ENCODE measurements around the gene UEVLD.
"Not testable (repeated sequence)": the region's sequence is repeated elsewhere in the genome, so short reads cannot be mapped to it uniquely, and the experiment has no call there.

The UEVLD gene

GRCh38 chr11:18588297-18589252 is at the start of gene UEVLD:
Gene UEVLD, minus strand, starts transcription at chr11:18588734. Its CDS starts 80 bp downstream, at chr11:18588654.
- DNase-seq: peak; percentile 48 to 57

GRCh38 chr11:18634140-18635032 is 45.9 kb upstream of the UEVLD start, which contains the start of gene SPTY2D1:
Gene SPTY2D1, minus strand, starts transcription at chr11:18634342. Its CDS starts 85 bp downstream, at chr11:18634257.
- DNase-seq: peak; percentile 96 to 98

DNA sequence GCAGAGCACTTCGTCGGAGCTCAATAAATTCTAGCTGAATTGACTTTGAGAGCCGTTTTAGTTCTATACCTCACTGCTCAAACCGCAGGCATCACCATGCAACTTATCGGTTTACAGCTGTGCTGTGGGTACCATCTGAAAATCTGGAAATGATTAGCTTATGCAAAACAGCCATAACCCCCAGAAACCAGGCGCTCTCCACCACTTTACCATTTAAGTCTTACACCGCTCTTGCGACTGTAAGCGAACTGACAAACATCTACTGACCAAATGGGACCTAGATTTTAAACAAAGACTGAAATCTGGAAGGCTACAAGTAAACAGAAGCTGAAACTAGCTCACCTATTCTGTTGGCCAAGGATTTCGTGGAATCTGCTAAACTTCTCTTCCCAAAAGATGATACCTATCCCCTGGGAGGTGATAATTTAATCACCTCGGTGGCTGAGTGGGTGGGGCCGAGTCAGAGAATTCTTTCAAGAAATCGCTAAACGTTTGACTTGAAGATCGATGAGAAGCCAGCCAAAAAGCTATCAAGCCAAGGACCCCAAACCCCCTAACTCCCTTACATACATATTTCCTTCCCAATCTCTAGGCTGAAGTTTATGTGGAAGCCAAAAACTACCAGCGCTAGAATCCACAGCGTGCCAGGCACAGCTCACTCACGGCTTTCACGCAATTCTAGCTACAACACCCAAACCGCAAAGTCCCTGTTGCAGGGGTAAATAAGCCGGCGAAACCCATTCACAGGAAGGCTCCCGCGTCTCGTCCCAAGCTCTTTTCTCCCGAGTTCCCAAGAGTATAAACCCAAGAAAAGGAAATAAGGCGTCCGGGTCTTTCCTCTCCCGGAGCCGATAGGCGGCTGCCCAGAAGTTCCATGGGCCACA is 45.0 kb upstream of the UEVLD start:
- no peak for DNase-seq

DNA sequence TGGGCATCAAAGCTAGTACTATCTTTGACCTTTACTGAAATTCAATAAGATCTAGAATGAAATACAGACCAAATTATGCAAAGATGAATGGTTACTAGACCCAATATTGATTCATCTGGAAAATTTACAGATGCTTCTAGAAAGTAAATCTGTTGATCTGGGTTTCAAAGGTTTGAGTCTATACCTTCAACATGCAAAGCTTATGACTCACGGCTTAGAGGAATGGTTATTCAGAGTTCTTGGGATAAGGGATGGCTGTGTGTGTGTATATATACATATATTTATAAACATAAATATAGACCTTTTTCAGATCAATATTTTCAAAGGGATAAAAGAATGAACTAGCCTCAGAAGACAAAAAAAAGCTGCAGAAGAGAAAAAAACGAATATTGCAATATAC is 44.3 kb upstream of the UEVLD start:
- DNase-seq: no peak

- DNase-seq: no peak
Observed at GRCh38 chr11:18624161-18624560, 35.6 kb upstream of the UEVLD start.

DNA sequence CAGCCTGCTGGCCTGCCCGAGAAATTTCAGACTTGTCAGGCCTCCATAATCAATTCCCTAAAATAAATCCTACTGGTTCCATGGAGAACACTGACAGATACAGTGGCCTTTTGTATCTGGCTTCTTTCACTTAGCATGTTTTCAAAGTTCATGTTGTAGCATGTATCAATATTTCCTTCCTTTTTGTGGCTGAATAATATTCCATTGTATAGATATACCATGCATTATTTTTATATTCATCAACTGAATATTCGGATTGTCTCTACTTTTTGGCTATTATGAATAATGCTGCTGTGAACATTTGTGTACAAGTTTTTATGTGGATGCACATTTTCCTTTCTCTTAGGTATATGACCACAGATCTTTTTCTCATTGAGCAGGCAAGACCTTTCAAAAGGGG is 35.2 kb upstream of the UEVLD start:
- DNase-seq: no peak

GRCh38 chr11:18618342-18619025 is 29.9 kb upstream of the UEVLD start:
- no peak for DNase-seq

- peak; percentile 20 to 23 for DNase-seq
Observed at GRCh38 chr11:18617688-18618341, 29.3 kb upstream of the UEVLD start.

DNA sequence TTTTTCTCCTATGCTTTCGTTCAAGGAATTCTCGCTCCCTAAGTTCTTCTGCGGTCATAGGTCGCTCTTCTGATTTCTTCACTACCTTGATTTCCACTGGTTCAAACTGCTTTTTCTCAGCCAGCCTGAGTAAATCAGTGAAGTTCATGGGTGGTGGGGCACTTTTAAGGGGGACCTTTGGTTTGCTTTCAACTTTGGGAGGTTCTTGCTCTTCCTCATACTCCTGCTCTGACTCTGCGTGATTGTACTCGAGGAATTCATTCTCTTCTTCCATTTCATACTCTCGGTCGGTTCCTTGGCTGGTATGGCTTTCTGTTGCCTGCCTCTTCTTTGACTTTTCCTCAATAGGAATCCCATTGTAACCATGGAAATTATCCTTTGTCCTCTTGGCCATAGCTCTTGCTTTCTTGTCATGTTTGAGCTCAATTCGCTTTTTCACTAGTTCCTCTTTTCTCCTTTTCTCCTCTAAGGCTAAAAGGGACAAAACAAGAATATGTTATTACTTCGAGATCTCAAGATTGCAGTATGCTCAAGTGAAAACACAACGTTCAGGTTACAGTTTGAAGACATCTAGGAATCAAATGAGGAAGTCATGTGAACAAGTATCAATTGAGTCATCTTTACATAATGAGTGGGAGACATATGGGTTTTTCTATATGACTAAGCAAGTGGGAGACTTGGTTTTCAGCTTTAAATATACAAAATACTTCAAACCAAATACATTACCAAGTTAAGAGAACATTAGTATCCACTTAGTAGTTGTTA is 27.3 kb upstream of the UEVLD start:
- no peak for DNase-seq

DNA sequence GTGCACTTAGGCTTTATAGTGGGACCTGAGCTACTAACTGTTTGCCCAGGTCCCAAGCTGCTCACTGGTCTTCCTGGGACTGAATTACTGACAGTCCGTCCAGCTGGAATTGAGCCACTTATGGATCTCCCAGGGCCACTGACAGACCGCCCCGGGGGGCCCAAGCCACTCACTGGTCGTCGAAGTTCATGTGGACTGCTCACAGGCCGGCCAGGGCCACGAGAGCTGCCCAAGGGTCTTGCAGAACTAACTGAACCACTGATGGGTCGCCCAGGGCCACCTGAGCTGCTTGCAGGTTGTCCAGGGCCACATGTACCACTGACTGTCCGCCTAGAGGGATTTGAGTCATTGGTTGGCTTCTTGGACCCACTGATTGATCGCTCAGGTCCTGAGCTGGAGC is 26.1 kb upstream of the UEVLD start:
- no peak for DNase-seq

DNA sequence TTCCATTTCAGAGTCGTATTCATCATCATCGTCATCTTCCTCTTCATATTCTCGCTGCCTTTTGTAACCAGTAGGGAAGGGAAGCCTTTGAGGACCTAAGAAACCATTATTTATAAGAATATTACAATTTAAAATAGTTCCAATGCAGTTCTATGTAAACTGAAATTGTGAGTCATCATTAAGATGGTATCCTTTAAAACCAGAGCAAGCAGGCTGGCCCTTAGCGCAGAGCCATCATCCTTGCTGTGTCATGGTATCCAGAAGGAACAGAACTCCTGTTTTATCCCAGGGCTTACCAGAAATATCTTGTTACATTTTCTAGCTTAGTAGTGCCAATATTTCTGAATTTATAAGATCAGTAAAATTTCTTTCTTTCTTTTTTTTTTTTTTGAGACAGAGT is 23.9 kb upstream of the UEVLD start:
- DNase-seq: no peak

- no peak for DNase-seq
Observed at GRCh38 chr11:18611196-18611595, 22.7 kb upstream of the UEVLD start.

GRCh38 chr11:18608376-18608775 is 19.8 kb upstream of the UEVLD start:
- no peak for DNase-seq

DNA sequence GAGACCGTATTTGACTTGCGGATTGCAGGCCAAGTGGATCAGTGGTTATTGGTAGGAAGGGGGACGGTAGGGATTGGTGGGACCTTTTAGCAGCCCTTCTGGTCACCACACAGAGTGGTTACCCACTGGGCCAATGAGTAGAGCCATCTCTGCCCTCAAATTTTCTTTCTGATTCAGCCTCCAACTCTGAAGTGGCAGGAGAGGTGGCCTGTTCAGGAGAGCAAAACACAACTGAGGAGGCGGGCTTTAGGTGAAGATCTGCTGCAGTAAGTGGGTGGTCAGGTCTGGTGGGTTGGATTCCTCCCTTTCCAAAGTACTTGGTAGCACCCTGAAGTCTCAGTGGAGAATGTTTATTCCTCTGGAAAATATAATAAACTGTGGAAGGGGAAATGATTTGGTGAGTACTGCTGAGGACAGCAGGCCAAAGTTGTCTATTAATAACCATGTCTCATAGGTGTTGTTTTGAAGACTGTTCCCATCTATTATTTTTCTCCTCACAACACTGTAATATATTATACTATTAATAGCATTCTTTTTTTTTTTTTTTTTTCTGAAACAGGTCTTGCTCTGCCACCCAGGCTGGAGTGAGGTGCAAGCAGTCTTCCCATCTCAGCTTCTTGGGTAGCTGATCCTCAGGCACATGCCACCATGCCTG is 12.5 kb upstream of the UEVLD start:
- DNase-seq: no peak

- DNase-seq: no peak
Observed at GRCh38 chr11:18599739-18600230, 11.3 kb upstream of the UEVLD start, which contains the start of gene MISFA. Gene MISFA, plus strand, starts transcription at chr11:18599789. Its CDS starts 140 bp downstream, at chr11:18599929.

DNA sequence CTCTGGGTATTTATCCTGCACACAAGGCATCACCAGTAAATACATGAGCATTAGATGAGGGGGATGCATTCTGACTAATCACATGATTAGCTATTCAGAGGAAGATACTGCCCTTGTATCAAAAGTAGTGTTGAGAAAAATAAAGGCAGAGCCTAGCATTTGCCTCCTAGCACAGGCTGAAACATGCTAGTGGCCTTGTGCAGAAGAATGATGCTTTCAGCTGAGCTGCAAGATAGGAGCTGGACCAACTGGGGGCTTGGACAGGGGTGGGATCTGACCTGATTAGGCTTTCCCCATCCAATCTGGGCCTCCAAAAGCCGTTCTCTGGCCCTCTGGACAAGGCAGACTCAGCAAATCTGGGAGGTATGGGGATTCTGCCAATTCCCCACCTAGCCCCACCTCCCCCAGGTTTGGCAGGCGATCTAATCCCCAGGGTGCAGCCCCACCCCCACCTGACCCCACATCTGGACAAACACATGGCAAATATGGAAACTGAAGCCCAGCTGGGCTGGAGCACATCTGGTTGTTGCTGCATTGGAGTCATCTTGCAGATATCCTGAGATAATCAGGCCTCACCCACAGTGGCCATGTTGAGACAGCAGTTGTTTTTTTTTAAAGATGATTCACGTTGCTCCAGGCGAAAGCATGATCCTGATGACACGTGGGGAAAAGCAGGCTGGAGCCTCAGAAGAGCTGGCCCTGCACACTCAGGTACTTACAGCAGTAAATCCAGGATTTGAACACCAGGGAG is 6.6 kb upstream of the UEVLD start:
- DNase-seq: no peak

DNA sequence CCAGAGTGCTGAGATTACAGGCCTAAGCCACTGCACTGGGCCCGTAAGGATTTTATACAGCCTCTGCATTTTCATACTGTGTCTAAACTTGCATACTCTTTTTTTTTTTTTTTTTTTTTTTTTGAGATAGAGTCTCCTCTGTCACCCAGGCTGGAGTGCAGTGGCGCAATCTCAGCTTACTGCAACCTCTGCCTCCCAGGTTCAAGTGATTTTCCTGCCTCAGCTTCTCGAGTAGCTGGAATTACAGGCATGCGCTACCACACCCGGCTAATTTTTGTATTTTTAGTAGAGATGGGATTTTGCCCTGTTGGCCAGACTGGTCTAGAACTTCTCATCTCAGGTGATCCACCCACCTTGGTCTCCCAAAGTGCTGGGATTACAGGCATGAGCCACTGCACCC is 5.6 kb upstream of the UEVLD start:
- not testable (repeated sequence) for DNase-seq

GRCh38 chr11:18590571-18590970 is 2.0 kb upstream of the UEVLD start:
- no peak for DNase-seq

DNA sequence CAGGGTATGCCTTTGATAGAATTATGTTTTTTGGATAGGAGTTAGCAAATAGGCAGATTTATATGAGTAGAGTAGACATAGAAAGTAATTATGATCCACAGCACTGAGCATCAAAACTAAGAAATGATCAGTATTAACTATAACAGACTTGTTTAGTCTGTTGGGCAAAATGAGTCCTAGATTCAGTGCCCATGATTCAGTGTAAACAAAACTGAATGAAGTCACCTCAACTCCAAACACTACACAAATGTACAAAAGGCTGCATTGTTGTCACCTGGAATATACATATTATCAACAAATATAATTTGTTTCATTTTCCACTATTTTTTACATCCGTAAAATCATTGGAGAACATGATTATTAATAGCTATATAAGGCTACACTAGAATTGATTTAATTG is 6.7 kb downstream of the UEVLD start:
- no peak for DNase-seq

Data from activated CD4-positive, alpha-beta T cell treated with anti-CD3 and anti-CD28 coated beads for 4 hours (primary cell).